Right atrium auricular region (tissue), 2 donors: ENCODE results near the gene DLG4. TPM values are rescaled to one million over a fixed set of nuclear protein-coding genes. Genes with fewer than 3 reads are reported as not detected.
"Not testable (repeated sequence)": the region's sequence is repeated elsewhere in the genome, so short reads cannot be mapped to it uniquely, and the experiment has no call there.

Experiments used
- DNase-seq: peaks from one replicate; pipeline ENCODE4 v3.0.0-alpha.2; 2019; ENCODE audit warnings: low spot score
- H3K27ac ChIP-seq, 2 donors: fragments of 200-600 bp; sonication (generic); 1 replicate in 1 of 2; 2 replicates in 1 of 2; pipeline ENCODE4 v1.5.1; 2016 to 2019
- H3K27me3 ChIP-seq, 2 donors: fragments of 200-600 bp; sonication (generic); one replicate each; pipeline versions ENCODE4 v1.5.1 to v1.6.0; 2017 to 2019
- H3K36me3 ChIP-seq: fragments of 200-600 bp; sonication (generic); one replicate; pipeline ENCODE4 v1.5.1; 2016
- H3K4me1 ChIP-seq, 2 donors: fragments of 200-600 bp; sonication (generic); one replicate each; pipeline versions ENCODE4 v1.5.1 to v1.6.0; 2017 to 2019
- H3K4me3 ChIP-seq, 2 donors: fragments of 200-600 bp; sonication (generic); 1 replicate in 1 of 2; 2 replicates in 1 of 2; pipeline ENCODE4 v1.5.1; 2017 to 2019; ENCODE audit warnings: mild to moderate bottlenecking in 1 of 2, moderate library complexity in 1 of 2
- H3K9me3 ChIP-seq, 2 donors: fragments of 200-600 bp; sonication (generic); one replicate each; pipeline ENCODE4 v1.5.1; 2019
- CTCF ChIP-seq, 2 donors: fragments of 200-600 bp; sonication (generic); IDR thresholded peaks; one replicate each; pipeline ENCODE4 v1.5.1; 2019; ENCODE audit warnings: antibody characterized with exemption in 2 of 2
- total RNA-seq, 2 donors: library from RNA; depleted of rRNA; stranded (reverse); fragments of >200 nt; gene quantifications; one replicate each; pipeline ENCODE4 v1.1.0, GENCODE V29; 2016

The DLG4 gene
- total RNA-seq, 2 donors from 2014 or later = 15.1 to 33.4 TPM

DNA sequence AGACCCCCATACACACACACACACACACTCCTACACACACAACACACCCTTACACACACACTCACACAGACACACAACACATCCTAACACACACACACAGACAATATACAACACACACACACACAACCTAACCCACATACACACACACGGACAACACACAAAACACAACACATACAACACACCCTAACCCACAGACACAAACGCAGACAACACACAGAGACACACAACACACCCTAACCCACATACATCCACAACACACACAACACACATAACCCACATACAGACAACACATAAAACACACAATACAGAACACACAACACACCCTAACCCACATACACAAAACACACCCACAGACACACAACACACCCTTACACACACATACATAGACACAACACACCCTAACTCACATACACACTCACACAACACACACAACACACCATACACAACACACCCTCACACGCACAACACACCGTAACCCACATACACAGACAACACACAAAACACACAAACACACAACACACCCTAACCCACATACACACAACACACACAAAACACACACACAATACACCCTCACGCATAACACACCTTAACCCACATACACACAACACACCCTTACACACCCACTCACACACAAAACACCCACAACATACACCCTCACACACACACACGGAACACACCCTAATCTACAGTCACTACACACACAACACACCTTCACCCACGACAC is 44.9 kb downstream of the DLG4 start:
- H3K36me3 ChIP-seq = no peaks in the 10 kb centered on the region
- H3K9me3 ChIP-seq = peaks cover 0 to 11% of the 10 kb centered on the region in 2 donors
- no peaks in the 10 kb centered on the region for H3K27me3 ChIP-seq
- peaks cover 0 to 21% of the 10 kb centered on the region in 2 donors for H3K4me1 ChIP-seq
- TF ChIP-seq CTCF (IDR thresholded peaks at IDR 0.05) = no peak
- DNase-seq = no peak
- H3K4me3 ChIP-seq = no peak overlapping the region
- H3K27ac ChIP-seq = no peak overlapping the region

DNA sequence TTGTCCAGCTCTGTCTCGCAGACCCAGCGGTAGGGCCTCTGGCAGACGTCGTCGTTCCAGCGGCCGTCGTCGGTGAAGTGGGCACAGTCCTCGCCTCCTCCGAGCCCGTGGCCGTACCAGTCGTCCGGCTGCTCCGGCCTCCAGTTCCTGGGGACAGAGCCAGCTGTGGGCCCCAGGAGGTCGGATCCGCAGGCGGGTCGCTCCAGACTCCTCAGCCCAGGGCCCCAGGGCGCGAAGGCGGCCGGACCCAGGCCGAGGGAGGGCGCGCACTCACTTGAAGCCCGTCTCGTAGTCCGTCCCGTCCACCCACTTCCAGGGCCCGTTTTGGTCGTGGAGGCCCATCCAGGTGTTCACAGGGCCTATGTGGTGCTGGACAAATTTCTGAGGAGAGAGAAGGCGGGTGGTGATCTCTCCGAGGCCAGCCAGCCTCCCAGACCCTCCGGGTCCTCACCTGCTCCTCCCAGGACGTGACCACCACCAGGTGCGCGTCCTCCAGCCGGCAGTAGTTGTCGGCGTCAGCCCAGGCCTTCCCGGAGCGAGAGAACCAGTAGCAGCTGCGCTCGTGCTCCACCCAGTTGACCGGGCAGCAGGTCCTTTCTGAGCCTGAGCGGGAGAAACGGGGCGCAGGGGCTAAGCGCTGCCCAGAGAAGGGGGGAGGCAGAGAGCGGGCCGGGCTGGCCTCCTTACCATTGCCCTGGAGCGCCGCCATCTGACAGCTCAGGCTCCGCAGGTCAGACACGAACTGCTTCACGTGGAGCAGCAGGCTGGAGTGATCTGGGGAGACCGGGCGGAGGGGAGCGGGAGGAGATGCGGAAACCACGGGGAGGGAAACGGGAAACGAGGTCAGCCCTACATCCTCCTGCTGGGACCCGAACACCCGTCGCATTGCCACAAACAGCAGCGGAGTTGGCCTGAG is 45.7 kb downstream of the DLG4 start:
- Histone ChIP-seq H3K9me3 (peaks cover 0 to 15% of the 10 kb centered on the region in 2 donors), H3K27ac (no peak overlapping the region), H3K27me3 (no peaks in the 10 kb centered on the region), H3K36me3 (no peaks in the 10 kb centered on the region), H3K4me1 (peaks cover 0 to 21% of the 10 kb centered on the region in 2 donors), H3K4me3 (no peak overlapping the region)
- DNase-seq = no peak
- peak in 1 of 2 donors; percentile 24 for TF ChIP-seq CTCF (IDR thresholded peaks at IDR 0.05)

- not testable (repeated sequence) for H3K4me3 ChIP-seq, H3K36me3 ChIP-seq, H3K27ac ChIP-seq, DNase-seq, H3K27me3 ChIP-seq
- H3K4me1 ChIP-seq = peaks cover 0 to 14% of the 10 kb centered on the region in 2 donors
- H3K9me3 ChIP-seq = peaks cover 0 to 15% of the 10 kb centered on the region in 2 donors
Measured at GRCh38 chr17:7172522-7173191, 47.0 kb downstream of the DLG4 start.

- H3K36me3 ChIP-seq, H3K27me3 ChIP-seq, H3K4me3 ChIP-seq, H3K27ac ChIP-seq, H3K4me1 ChIP-seq, DNase-seq: not testable (repeated sequence)
- H3K9me3 ChIP-seq = peaks cover 0 to 15% of the 10 kb centered on the region in 2 donors
Measured at GRCh38 chr17:7169565-7169908, 50.1 kb downstream of the DLG4 start.

- not testable (repeated sequence) for H3K4me1 ChIP-seq, DNase-seq, H3K27me3 ChIP-seq, H3K27ac ChIP-seq, H3K4me3 ChIP-seq, H3K36me3 ChIP-seq
- peaks cover 0 to 15% of the 10 kb centered on the region in 2 donors for H3K9me3 ChIP-seq
Measured at GRCh38 chr17:7168841-7169564, 50.6 kb downstream of the DLG4 start.

GRCh38 chr17:7167832-7168231 is 51.8 kb downstream of the DLG4 start:
- H3K27me3 ChIP-seq = no peaks in the 10 kb centered on the region
- no peaks in the 10 kb centered on the region for H3K36me3 ChIP-seq
- no peak for DNase-seq
- H3K4me1 ChIP-seq = no peaks in the 10 kb centered on the region
- peaks cover 0 to 15% of the 10 kb centered on the region in 2 donors for H3K9me3 ChIP-seq
- H3K27ac ChIP-seq = no peak overlapping the region
- H3K4me3 ChIP-seq = no peak overlapping the region
- no peak for TF ChIP-seq CTCF (IDR thresholded peaks at IDR 0.05)
